A172 (cell line): ENCODE data around the gene CAMK4. TPM values are rescaled to one million over a fixed set of nuclear protein-coding genes. Genes with fewer than 3 reads are reported as not detected.
A peak's percentile ranks its signal among the peaks of the same experiment; 100 is the strongest.

Experiments used
- DNase-seq: peaks from one replicate; pipeline ENCODE4 v3.0.0-alpha.2; 2015; ENCODE audit warnings: low spot score
- total RNA-seq: library from RNA; depleted of rRNA; stranded (reverse); fragments of >200 nt; shearing (Covaris generic); gene quantifications from 2 replicates; pipeline ENCODE4 v1.2.3, GENCODE V29; 2014

Gene CAMK4
- total RNA-seq, 1 experiment from 2014 or later, result 12.9 TPM

- no peak for DNase-seq
Measured at GRCh38 chr5:111229221-111229835, 5.1 kb downstream of the CAMK4 start.

DNA sequence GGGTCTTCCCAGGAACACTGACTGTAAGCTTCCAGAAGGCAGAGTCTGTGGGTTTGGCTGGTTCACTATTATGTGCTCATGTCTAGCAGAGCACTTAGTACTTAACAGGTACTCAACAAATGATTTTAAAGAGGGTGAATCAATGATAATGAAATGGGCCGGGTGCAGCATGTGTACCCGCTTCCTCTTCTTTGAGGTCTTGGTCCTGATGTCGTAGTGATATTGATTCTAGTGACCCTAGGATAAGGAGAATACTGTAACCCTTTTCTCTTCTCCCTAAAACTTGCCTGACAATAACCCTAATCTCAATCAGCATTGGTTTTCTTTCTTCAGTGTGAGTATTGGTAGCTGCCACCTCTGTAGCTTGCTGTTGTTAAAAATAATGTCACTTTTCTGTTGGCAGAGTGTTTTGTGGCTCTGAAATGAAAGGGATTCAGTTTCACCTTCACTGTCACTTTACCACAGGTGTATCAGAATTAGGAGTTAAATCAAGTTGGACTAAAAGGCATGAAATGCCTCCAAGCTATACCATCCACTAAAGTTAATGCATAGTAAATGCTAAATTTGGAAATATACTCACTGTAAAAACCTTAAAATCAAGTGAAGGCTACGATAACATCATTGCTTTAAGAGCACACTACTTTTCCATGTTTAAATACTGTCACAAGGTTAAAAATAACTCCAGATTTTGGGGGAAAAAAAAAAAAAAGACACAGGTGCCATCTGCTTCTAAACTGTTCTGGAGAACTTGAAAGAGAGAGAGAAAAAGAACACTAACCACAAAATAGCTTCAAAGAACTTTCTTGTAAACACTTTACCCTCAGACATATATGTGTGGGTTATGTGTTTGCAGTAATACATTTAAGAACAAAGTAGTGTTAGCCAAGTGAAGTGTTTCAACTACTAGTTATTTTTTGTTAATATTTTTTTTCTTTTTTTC, 6.0 kb downstream of the CAMK4 start:
- DNase-seq, result no peak

DNA sequence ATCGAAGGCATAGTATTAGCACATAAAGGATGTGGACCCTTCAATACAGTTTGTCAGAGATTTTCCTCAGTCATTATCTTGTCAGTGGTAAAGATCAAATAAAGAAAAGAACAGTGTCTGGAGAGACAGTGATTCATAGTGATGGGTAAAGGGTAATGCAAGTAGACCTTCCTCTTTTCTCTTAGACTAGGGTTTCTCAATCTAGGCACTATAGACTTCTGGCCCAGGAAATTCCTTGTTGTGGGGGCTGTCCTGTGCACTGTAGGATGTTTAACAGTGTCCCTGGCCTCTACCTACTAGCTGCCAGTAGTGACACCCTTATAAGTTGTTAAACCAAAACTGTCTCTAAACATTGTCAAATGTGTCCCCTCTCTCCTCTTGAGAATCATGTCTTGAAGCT, 6.9 kb downstream of the CAMK4 start:
- DNase-seq, result no peak

GRCh38 chr5:111232311-111233051, 8.3 kb downstream of the CAMK4 start:
- no peak for DNase-seq

GRCh38 chr5:111233052-111233374, 8.8 kb downstream of the CAMK4 start:
- DNase-seq, result no peak

DNA sequence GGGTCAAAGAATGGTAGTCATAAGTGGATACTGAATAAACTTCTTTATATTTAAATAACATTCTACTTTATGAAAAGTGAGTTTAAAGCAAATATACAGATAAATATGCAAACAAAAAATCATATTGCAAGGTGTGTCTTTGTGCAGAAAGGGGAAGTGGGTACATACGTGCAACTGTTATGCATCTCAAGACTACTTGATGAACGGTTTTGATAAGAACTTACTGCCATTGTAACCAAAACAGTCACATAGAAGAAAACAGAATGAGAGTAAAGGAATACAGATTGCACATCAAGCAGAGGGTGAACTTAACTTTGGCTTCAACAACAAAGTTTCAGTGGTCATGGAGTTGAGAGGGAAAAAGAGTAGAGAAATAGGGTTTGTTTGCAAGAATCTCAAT, 9.9 kb downstream of the CAMK4 start:
- no peak for DNase-seq

DNA sequence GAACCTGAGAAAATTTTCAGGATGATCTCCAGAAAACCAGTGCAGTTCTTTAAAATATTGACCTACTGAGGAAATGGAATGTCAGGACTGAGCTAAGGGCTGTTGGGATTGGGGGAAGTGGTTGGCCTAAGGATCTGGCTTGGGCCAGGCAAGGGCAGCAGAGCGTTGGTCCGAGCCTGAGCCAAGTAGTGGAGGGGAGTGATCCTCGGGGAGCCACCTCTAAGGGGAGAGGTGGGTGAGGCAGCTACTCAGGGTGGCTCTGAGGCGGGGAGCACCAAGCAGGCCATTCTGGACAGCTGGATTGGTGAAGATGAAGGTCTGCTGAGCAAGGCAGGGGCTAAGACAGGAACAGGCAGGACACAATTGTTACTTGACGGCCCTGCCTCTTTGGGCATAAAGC, 11.5 kb downstream of the CAMK4 start:
- no peak for DNase-seq

DNA sequence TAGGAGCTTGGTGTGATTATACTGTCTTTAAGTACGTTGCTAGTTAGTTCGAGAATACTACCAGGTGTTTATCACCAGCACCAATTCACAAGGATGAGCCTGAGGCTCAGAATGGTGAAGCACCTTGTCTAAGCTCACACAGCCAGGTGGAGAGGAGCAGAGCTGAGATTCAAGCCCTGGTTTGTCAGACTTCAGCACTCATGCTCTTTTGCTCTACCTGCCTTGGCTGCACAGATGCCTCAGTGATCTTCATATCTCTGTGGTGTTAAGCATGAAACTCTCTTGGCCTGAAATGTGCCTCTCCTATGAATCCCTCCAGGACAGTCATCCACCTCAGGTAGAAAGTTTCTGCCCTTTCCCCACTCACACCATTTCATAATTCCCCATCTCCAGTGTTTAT, 12.2 kb downstream of the CAMK4 start:
- DNase-seq, result no peak

- no peak for DNase-seq
Measured at GRCh38 chr5:111236995-111237394, 12.8 kb downstream of the CAMK4 start.

DNA sequence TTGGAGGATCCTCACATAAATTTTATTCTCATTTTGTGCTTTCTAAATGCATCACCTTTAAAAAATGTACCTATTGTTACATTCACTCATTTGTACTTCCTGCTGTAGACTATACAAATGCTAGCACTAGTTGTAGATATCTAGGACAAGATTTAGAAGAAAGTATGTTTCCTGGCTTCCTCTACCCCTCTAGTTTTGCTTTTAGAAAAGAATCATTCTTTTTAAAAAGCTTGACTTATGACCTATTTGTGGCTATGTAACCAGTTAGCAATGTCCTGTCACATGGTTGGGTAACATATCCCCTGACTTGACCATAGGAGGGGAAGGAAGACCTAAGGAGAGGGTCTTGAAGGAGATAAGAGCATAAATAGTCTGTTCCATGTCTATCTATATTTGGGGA, 13.3 kb downstream of the CAMK4 start:
- no peak for DNase-seq

GRCh38 chr5:111238431-111239225, 14.4 kb downstream of the CAMK4 start:
- no peak for DNase-seq

DNA sequence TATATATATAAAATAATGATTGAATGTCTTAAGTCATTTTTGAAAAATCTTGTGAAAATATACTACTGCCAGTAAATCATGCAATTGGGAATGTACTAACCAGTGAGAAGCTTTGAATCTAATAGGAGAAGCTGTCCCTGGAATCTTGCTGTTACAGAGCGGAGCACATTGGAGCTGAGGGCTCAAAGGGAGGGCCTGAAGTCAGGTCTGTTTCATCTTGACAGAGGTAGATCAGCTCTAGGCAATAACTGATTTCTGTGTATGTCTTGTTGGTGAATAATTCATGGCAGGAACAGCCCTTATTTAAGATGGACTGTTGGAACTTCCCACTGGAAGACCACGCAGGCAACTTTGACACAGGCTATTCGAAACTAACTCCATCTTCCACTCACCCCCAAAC, 17.5 kb downstream of the CAMK4 start:
- no peak for DNase-seq

- DNase-seq, result no peak
Measured at GRCh38 chr5:111242606-111243005, 18.4 kb downstream of the CAMK4 start.

- DNase-seq, result no peak
Measured at GRCh38 chr5:111243318-111243717, 19.1 kb downstream of the CAMK4 start.

- DNase-seq, result no peak
Measured at GRCh38 chr5:111245654-111246053, 21.5 kb downstream of the CAMK4 start.

DNA sequence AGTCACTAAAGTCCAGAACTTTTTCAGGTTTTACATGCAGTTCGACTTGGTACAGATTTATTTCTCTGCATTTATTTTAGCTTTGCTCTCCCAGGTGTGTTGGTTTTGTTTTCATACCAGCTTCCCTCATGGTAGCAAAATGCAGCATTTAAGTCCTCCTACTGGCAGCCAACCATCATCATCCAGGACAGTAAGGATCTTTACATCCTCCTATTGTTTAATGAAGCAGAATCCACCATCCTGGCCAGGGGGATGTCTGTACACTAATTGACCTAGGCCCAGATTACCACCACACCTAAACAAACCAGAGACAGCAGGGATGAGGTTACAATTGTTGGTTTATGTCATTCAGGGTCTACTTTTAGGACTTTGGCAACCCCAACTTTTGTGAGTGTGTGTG, 22.3 kb downstream of the CAMK4 start:
- DNase-seq, result no peak

DNA sequence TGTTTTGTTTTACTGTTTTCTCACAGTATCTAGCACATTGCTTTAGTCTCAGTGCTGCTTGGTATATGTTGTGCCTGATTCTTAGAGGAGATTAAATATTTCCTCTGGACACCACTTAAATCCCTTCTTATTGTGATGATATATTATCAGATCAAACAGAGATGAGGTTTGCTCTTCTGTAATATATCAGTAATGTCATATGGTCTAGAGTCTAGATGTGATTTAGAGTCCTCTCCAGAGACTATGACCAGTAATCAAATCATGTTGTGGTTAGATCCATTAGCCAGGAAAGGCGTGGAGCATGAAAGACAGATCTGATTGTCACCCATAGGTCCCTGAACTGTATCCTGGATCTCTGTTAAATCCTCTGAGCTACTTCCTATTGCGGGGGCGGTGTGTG, 24.4 kb downstream of the CAMK4 start:
- no peak for DNase-seq

GRCh38 chr5:111251921-111252320, 27.7 kb downstream of the CAMK4 start:
- no peak for DNase-seq

DNA sequence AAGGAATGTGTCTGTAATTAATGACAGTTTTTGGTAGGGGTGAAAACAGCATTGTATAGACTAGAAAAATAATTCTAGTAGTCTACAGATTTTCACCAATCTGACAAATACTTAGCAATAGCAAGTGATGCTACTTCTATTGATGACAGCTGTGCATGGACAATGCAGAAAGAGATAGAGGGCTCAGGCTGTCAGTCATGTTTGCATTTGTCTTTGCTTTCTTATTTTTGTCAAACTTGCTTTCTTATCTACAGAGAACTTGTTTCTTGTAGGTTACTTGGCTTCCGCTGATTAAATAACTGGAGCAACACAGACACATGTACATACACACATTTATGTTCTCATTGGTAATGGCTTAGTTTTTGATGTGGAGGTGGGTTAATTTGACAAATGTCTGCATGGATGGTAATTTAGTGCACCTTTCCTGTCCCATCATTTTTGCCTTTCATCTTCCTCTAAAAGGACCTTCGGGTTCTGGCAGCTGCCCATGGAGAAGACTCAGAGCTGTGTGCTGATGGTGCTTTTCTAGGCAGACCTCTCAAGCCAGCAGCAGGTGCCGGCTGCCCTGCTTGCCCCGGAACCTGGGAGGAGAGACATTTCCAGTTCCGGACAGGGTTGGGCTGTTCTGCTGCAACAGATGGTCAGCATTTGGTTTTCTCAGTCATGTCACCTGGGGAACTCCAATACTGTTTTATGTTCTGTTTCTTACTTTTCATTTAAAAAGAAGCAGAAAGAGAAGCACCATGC, 28.8 kb downstream of the CAMK4 start:
- DNase-seq, result no peak

DNA sequence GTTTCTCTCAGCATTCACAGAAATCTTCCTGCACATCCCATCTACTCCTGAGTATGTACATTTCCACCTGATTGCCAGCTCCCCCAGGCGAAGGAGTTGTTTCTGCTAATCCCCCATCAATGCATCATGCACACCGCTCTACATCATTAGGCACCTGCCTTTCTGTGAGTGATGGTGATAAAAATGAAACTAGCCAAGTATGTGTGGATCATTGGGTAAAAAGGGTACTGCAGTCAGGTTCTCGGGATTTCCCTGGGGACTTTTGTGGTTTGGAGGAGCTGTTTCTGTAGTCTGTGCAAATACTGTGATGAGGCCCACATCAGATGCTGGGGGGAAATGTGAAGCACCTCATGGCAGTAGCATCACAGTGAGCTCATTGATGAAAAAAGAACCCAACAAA, 30.4 kb downstream of the CAMK4 start:
- DNase-seq, result peak; percentile 8

- no peak for DNase-seq
Measured at GRCh38 chr5:111255169-111255568, 31.0 kb downstream of the CAMK4 start.
